H1 (cell line): ENCODE results near the gene ROR1. TPM values are rescaled to one million over a fixed set of nuclear protein-coding genes. Genes with fewer than 3 reads are reported as not detected.

ENCODE experiments used
- CREB1 ChIP-seq: IDR thresholded peaks from 2 replicates; pipeline ENCODE4 v1.6.1; 2012; ENCODE audit warnings: inconsistent platforms
- E2F6 ChIP-seq: IDR thresholded peaks from 2 replicates; pipeline ENCODE4 v1.6.1; 2012; ENCODE audit warnings: inconsistent platforms
- NRF1 ChIP-seq: IDR thresholded peaks from 2 replicates; pipeline ENCODE4 v1.6.1; 2011; ENCODE audit warnings: mild to moderate bottlenecking, low read depth, low read length, improper control_type of control experiment
- RAD21 ChIP-seq, 2 experiments: IDR thresholded peaks in 1 of 2; conservative IDR thresholded peaks in 1 of 2; 2 replicates each; pipeline ENCODE4 v1.6.1; 2011; ENCODE audit warnings: low read depth in 2 of 2, low read length in 2 of 2, improper control_type of control experiment in 1 of 2, inconsistent platforms in 1 of 2, mild to moderate bottlenecking in 1 of 2, moderate library complexity in 1 of 2
- polyA plus RNA-seq, 7 experiments: library from polyadenylated mRNA; depleted of rRNA in 3 of 7; stranded (reverse) in 5 of 7; unstranded in 2 of 7; fragments of >200 nt in 5 of 7; fragments of 200-250 nt in 2 of 7; gene quantifications; 1 replicate in 5 of 7; 2 replicates in 1 of 7; 4 replicates in 1 of 7; pipeline versions ENCODE4 v1.2.1 to v1.2.3, GENCODE V29; 2011 to 2013; ENCODE audit warnings: missing spikeins in 2 of 7, mixed read lengths in 2 of 7
- total RNA-seq: library from RNA; stranded (reverse); fragmentation: NEBNext Ultra II Directional; extraction: Animal tissue kit (Norgen Biotek cat#: 25700); gene quantifications from 2 replicates; pipeline ENCODE4 v1.2.1, GENCODE V29; 2021

ROR1 gene
- total and polyA plus RNA-seq, 2 of the 8 experiments (the other 6 are each of a cell fraction or from before 2014, with no cell fraction given) = 33.6 to 73.6 TPM

DNA sequence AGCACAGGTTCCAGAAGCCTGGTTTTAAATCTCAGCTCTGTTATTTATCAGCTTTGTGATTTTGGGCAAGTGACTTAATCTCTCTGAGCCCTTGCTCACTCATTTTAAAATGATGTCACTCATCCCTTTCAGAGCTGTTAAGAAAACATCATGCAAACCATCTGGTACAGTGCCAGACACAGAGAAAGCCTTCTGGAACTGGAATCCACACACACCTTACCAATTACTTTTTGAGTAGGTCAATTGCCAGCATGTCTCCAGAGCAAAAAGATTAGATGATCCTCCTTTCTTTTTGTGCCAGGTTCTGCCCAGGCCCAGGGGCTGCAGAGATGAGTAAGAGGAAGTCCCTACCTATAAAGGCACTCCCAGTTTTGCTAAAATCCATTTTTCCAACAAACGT is 61.3 kb downstream of the ROR1 start (continued):
- no peak for TF ChIP-seq E2F6
- no peak for TF ChIP-seq NRF1
- TF ChIP-seq CREB1 = no peak
- TF ChIP-seq RAD21 (IDR thresholded peaks at IDR 0.05 in 1 of 2, conservative IDR thresholded peaks at IDR 0.05 in 1 of 2; ENCODE audit: low read depth in 2 of 2, low read length in 2 of 2) = no peak
- TF ChIP-seq, all 59 proteins: peak for 0
